ENCODE data around the gene UBE2C. TPM values are rescaled to one million over a fixed set of nuclear protein-coding genes. Genes with fewer than 3 reads are reported as not detected.

Gene UBE2C
- total RNA-seq, 120 experiments from 2014 or later, result 0.62 to 2.7 (median 1.2) TPM; not detected in 108

Other genes starting within 250 kb of the UBE2C start
- not detected for gene WFDC8, start 233.4 kb upstream of the UBE2C start, total RNA-seq
- gene WFDC10A, start 182.9 kb upstream of the UBE2C start, total RNA-seq, result 1 to 10 TPM in 4 of 120 experiments, under 1 TPM in 3, not detected in 113; 0.76 to 1.8 (median 1.0) TPM
- gene WFDC9, start 181.4 kb upstream of the UBE2C start, total RNA-seq, result 1 to 10 TPM in 1 of 120 experiments, under 1 TPM in 1, not detected in 118; 0.86 to 1.1 TPM
- gene WFDC11, start 142.4 kb upstream of the UBE2C start, total RNA-seq, result 1 to 10 TPM in 1 of 120 experiments, not detected in 119; 1.0 TPM
- gene WFDC13, start 110.6 kb upstream of the UBE2C start, total RNA-seq, result under 1 TPM in 13 of 120 experiments, not detected in 107; 0.29 to 0.81 (median 0.41) TPM
- 1 to 10 TPM in 4 of 120 experiments, not detected in 116; 1.1 to 1.3 (median 1.2) TPM for gene WFDC10B, start 107.6 kb upstream of the UBE2C start, total RNA-seq
- gene SPINT4, start 90.3 kb upstream of the UBE2C start, total RNA-seq, result not detected
- gene WFDC3, start 20.8 kb upstream of the UBE2C start, total RNA-seq, result 1 to 10 TPM in 76 of 120 experiments, under 1 TPM in 7, not detected in 37; 0.71 to 6.6 (median 1.8) TPM
- gene DNTTIP1, start 20.7 kb upstream of the UBE2C start, total RNA-seq, result 10 to 100 TPM; 13.2 to 33.5 (median 21.5) TPM
- 1 to 10 TPM in 98 of 120 experiments, under 1 TPM in 7, not detected in 15; 0.64 to 4.3 (median 1.9) TPM for gene TNNC2, start 14.7 kb downstream of the UBE2C start, total RNA-seq
- gene SNX21, start 21.2 kb downstream of the UBE2C start, total RNA-seq, result 10 to 100 TPM; 24.9 to 65.9 (median 37.1) TPM
- 10 to 100 TPM; 27.3 to 54.9 (median 41.6) TPM for gene ACOT8, start 44.7 kb downstream of the UBE2C start, total RNA-seq
- gene ZSWIM3, start 45.0 kb downstream of the UBE2C start, total RNA-seq, result 1 to 10 TPM; 2.8 to 9.6 (median 6.0) TPM
- 10 to 100 TPM in 49 of 120 experiments, 1 to 10 TPM in 71; 6.1 to 16.0 (median 9.6) TPM for gene ZSWIM1, start 68.6 kb downstream of the UBE2C start, total RNA-seq
- 1 to 10 TPM; 1.6 to 9.6 (median 4.6) TPM for gene SPATA25, start 75.0 kb downstream of the UBE2C start, total RNA-seq
- gene NEURL2, start 78.6 kb downstream of the UBE2C start, total RNA-seq, result 10 to 100 TPM in 6 of 120 experiments, 1 to 10 TPM in 114; 3.3 to 19.6 (median 7.1) TPM
- 100 to 1,000 TPM in 102 of 120 experiments, 10 to 100 TPM in 18; 72.5 to 172 (median 116) TPM for gene CTSA, start 78.7 kb downstream of the UBE2C start, total RNA-seq
- 100 to 1,000 TPM in 9 of 120 experiments, 10 to 100 TPM in 111; 26.9 to 232 (median 59.4) TPM for gene PLTP, start 99.5 kb downstream of the UBE2C start, total RNA-seq
- gene PCIF1, start 122.0 kb downstream of the UBE2C start, total RNA-seq, result 10 to 100 TPM; 20.4 to 44.7 (median 32.2) TPM
- 10 to 100 TPM; 20.9 to 40.0 (median 26.7) TPM for gene ZNF335, start 159.6 kb downstream of the UBE2C start, total RNA-seq
- gene MMP9, start 196.3 kb downstream of the UBE2C start, total RNA-seq, result 10 to 100 TPM in 1 of 120 experiments, 1 to 10 TPM in 34, under 1 TPM in 42, not detected in 43; 0.17 to 18.4 (median 0.84) TPM
- 100 to 1,000 TPM in 119 of 120 experiments, 10 to 100 TPM in 1; 95.7 to 439 (median 309) TPM for gene SLC12A5, start 216.6 kb downstream of the UBE2C start, total RNA-seq

All from dorsolateral prefrontal cortex (tissue), 118 donors.